HG03103 (cell line): Measurements from ENCODE around the gene LRPAP1.
"Not testable (repeated sequence)": the region's sequence is repeated elsewhere in the genome, so short reads cannot be mapped to it uniquely, and the experiment has no call there.

Source experiments
- ATAC-seq: cut with Tn5 transposase; IDR thresholded peaks from one replicate; pipeline ENCODE4 v1.9.1; 2021; ENCODE audit warnings: low read depth; ENCODE audit not compliant: unreplicated experiment

The LRPAP1 gene

GRCh38 chr4:3562127-3562526, 29.9 kb upstream of the LRPAP1 start:
- not testable (repeated sequence) for ATAC-seq

- not testable (repeated sequence) for ATAC-seq
Measured at GRCh38 chr4:3560465-3560864, 28.2 kb upstream of the LRPAP1 start.

- ATAC-seq, result not testable (repeated sequence)
Measured at GRCh38 chr4:3559381-3560290, 27.4 kb upstream of the LRPAP1 start.

- ATAC-seq, result not testable (repeated sequence)
Measured at GRCh38 chr4:3558514-3558836, 26.3 kb upstream of the LRPAP1 start.

- ATAC-seq, result not testable (repeated sequence)
Measured at GRCh38 chr4:3557676-3558513, 25.7 kb upstream of the LRPAP1 start.

GRCh38 chr4:3557088-3557492, 24.9 kb upstream of the LRPAP1 start:
- not testable (repeated sequence) for ATAC-seq

GRCh38 chr4:3556244-3556867, 24.1 kb upstream of the LRPAP1 start:
- ATAC-seq, result not testable (repeated sequence)

GRCh38 chr4:3555459-3556070, 23.3 kb upstream of the LRPAP1 start:
- not testable (repeated sequence) for ATAC-seq

- not testable (repeated sequence) for ATAC-seq
Measured at GRCh38 chr4:3551366-3551765, 19.1 kb upstream of the LRPAP1 start.

- not testable (repeated sequence) for ATAC-seq
Measured at GRCh38 chr4:3550792-3551325, 18.6 kb upstream of the LRPAP1 start.

- ATAC-seq, result not testable (repeated sequence)
Measured at GRCh38 chr4:3550041-3550440, 17.8 kb upstream of the LRPAP1 start.

GRCh38 chr4:3549694-3550001, 17.4 kb upstream of the LRPAP1 start:
- ATAC-seq, result not testable (repeated sequence)

GRCh38 chr4:3548991-3549693, 16.9 kb upstream of the LRPAP1 start:
- not testable (repeated sequence) for ATAC-seq

GRCh38 chr4:3546721-3547120, 14.5 kb upstream of the LRPAP1 start:
- not testable (repeated sequence) for ATAC-seq

GRCh38 chr4:3545351-3545750, 13.1 kb upstream of the LRPAP1 start:
- not testable (repeated sequence) for ATAC-seq

- not testable (repeated sequence) for ATAC-seq
Measured at GRCh38 chr4:3544259-3545025, 12.2 kb upstream of the LRPAP1 start.

- not testable (repeated sequence) for ATAC-seq
Measured at GRCh38 chr4:3543415-3543814, 11.2 kb upstream of the LRPAP1 start.

- ATAC-seq, result not testable (repeated sequence)
Measured at GRCh38 chr4:3538906-3539305, 6.7 kb upstream of the LRPAP1 start.

GRCh38 chr4:3535812-3536211, 3.6 kb upstream of the LRPAP1 start:
- ATAC-seq, result not testable (repeated sequence)
